GM21528 (cell line): Measurements from ENCODE around the gene LZTS2.
A peak's percentile ranks its signal among the peaks of the same experiment; 100 is the strongest.

Experiments
- ATAC-seq: cut with Tn5 transposase; IDR thresholded peaks from one replicate; pipeline ENCODE4 v1.9.1; 2021; ENCODE audit warnings: mild to moderate bottlenecking, moderate library complexity; ENCODE audit not compliant: unreplicated experiment, low FRiP score

Gene LZTS2

DNA sequence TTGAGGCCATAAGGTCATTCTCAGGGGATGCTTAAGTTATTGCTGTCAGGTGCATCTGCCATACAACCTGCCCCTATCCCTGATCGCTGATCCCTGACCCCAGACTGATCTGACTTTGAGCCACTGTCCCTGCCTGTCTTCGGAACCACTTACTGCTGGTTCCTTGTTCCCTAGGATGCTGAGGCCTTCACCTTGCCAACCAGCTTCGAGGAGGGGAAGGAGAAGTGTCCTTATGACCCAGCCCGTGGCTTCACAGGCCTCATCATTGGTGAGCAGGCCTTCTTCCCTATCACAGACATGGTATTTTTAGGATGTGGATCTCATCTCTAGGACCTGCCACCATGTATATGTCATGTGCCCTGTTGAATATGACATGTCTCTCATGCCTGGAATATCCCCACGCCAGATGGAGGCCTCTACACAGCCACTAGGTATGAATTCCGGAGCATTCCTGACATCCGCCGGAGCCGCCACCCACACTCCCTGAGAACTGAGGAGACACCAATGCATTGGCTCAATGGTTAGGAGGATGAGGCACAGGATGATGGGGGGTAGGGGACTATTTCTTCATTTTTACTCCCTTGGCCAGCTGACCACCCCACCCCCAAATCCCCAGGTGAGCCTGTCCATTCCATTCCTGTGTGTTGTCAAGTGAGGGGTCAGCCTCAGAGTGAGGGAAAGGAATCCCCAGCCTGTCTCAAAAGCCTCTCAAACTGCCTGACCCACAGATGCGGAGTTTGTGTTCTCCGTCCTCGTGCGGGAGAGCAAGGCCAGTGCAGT is 21.3 kb upstream of the LZTS2 start:
- ATAC-seq, result no peak

DNA sequence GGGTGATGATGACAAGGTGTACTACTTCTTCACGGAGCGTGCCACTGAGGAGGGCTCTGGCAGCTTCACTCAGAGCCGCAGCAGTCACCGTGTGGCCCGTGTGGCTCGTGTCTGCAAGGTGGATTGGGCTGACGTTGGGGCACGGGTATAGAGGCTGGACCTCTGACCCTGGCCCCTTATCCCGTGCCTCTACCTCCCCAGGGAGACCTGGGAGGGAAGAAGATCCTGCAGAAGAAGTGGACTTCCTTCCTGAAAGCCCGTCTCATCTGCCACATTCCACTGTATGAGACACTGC is 20.8 kb upstream of the LZTS2 start:
- no peak for ATAC-seq

DNA sequence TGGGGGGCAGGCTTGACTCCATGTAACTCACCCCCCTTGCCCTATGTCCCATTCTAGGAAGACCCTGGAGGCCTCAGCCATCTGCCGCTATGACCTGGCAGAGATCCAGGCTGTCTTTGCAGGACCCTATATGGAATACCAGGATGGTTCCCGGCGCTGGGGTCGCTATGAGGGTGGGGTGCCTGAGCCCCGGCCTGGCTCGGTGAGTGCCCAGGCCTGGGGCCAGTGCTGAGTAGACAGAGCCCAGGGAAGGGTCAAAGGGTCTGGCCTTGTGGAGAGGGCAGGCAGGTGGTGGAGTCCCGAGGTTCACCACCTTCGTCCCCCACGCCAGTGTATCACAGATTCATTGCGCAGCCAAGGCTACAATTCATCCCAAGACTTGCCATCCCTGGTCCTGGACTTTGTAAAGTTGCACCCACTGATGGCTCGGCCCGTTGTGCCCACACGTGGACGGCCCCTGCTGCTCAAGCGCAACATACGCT is 19.8 kb upstream of the LZTS2 start:
- ATAC-seq, result no peak

DNA sequence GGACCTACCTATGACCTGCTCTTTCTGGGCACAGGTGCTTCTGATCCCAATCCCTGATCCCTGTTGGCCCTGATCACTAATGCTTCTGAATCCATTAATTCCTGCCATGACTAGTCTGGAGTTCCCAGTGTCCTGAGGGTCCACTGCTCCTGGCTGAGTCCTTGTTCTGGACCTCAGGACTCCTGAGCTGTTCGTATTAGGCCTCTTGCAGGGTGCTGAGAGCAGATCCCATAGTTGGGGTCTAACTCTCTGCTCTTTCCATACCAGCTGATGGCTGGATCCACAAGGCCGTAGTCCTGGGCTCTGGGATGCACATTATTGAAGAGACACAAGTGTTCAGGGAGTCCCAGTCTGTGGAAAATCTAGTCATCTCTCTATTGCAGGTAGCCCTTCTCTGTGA is 19.3 kb upstream of the LZTS2 start:
- ATAC-seq, result no peak

DNA sequence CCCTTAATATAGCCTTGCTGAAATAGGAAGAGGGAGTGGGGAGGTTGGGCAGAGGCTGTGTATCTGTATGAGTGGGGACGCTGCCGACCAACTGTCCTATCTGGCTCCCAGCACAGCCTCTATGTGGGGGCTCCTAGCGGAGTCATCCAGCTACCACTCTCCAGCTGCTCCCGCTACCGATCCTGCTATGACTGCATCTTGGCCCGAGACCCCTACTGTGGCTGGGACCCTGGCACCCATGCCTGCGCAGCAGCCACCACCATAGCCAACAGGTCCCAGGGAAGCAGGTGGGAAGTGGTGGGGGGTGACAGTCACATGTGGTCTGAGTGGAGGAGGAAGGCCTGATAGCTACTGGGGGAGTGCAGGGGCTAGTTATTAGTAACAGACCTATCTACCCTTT is 18.9 kb upstream of the LZTS2 start:
- no peak for ATAC-seq

DNA sequence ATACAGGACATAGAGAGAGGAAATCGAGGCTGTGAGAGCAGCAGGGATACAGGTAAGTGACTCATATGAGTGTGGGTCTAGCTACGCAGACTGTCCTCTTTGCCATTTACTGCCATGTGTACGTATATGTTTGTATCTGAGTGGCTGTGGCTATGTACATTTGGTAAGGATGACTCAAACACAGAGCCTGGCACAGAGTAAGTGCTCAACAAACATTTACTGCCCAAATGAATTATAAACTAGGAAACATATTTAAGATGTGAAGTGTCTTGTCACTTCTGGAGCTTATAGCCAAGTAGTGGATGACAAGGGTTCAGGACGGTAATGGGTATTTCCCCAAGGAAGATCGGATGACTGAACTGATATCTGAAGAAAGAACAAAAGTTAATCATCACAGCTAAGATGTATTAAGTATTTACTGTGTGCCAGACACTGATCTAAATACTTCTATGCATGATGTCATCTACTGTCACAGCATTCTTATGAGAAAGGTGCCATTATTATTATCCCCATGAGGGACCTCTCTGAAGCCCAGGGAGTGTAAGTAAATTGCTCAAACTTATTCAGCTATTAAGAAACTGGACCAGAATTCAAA is 18.3 kb upstream of the LZTS2 start:
- no peak for ATAC-seq

DNA sequence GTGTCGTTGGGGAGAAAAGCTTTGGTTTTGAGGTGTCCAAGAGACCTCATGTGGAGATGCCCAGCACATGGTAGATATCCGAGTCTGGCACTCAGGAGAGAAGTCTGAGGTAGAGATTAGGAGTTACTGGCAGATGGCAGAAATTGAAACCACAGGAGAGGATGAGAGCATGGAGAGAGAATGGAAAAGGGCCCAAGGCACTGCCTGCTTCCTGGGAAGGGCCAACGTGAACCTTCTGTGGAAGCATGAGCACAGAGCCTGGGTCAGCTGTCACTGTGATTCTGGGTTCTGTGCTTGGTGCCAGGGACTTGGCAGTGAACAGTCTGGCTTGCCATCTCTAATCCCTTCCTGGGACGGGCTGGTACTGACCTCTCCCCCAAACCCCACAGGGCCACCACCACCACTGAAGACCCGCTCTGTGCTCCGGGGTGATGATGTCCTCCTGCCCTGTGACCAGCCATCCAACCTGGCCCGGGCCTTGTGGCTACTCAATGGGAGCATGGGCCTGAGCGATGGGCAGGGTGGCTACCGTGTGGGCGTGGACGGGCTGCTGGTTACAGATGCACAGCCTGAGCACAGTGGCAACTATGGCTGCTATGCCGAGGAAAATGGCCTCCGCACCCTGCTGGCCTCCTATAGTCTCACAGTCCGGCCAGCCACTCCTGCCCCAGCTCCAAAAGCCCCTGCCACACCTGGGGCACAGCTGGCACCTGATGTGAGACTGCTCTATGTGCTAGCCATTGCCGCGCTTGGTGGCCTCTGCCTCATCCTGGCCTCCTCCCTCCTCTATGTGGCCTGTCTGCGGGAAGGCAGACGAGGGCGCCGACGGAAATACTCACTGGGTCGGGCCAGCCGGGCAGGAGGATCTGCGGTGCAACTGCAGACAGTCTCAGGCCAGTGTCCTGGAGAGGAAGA is 16.4 kb upstream of the LZTS2 start:
- no peak for ATAC-seq

DNA sequence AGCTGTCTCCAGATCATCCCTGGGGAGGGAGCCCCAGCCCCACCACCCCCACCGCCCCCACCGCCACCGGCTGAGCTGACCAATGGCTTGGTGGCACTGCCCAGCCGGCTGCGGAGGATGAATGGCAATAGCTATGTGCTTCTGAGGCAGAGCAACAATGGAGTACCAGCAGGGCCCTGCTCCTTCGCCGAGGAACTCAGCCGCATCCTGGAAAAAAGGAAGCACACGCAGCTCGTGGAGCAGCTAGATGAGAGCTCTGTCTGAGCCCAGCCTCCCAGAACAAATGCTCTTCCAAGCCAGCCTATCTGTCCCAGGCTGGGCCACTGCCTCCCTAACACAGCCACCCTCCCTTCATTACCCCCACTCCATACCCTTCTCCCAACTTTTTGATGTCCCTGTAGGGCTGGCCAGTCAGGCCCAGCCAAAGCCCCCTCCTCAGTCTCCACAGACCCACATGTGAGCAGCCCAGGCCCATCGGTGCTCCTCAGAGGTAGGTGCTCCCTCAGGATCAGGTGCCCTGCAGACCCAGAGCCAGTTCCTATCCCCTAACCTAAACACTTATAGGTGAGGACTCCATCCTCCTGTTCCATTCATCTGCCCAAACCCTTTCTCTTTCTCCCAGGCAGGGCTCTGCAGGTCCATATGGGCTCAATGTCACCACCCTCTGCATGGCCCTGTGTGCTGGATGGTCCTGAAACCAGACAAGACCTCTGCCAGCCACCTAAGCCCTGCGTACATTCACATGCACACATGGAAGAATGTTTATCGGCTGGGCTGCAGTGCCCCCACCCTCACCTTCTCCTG is 15.5 kb upstream of the LZTS2 start:
- ATAC-seq, result no peak

DNA sequence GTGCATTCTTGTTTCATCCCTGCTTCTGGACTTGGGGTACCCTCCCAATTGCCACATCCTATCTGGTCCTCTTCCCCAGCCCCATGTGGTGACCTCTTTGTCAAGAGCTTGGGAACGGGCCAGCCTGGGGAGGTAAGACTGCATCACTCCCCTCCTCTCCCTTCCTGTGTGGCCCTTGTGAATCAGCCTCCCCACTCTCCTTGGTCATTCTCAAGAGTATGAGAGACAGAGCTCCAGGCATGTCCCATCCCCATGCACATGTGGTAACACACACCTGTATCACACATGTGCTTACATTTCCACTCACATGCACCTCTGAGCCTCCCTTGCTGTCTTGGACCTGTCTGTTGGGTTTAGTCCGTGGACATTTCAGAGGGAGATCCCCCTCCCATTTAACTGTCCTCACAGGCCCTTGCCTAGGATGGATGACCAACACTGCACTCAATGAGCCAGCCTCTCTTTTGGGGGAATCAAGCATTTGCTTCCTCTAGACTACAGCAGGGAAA is 14.9 kb upstream of the LZTS2 start:
- ATAC-seq, result no peak

DNA sequence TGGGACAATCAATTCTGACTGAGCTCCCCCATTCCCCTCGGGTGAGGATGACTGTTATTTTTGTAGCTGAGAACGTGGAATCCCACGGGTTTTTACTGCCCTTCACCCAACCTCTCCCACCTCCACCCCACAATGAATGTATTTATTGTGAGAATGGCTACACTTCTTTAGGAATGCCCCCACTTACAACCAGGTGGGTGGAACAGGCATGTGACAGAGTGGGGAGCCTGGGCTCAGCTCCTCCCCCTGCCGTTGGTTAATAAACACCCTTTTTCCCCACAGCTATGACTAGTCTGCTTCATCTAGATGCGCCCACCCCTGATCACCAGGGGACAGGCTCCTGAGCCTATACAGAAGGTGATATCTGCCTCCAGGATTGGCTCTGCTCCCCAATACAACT is 14.3 kb upstream of the LZTS2 start:
- ATAC-seq, result no peak

DNA sequence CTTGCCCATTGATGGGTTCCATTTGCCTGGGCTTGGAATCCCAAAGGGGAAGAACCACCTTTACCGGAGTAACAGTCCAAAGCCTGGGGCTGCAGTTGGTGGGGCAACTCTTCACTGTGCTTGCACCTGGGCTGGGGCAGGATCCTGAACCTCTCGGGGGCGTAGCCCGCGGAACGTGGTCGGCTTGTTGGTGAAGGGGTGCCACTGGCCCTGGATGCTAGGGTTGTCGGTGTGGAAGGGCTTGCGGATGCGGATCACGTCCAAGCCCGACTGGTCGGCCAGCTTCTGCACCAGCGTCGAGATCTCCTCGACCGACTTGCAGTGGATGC is 13.0 kb upstream of the LZTS2 start:
- ATAC-seq, result peak; percentile 7

DNA sequence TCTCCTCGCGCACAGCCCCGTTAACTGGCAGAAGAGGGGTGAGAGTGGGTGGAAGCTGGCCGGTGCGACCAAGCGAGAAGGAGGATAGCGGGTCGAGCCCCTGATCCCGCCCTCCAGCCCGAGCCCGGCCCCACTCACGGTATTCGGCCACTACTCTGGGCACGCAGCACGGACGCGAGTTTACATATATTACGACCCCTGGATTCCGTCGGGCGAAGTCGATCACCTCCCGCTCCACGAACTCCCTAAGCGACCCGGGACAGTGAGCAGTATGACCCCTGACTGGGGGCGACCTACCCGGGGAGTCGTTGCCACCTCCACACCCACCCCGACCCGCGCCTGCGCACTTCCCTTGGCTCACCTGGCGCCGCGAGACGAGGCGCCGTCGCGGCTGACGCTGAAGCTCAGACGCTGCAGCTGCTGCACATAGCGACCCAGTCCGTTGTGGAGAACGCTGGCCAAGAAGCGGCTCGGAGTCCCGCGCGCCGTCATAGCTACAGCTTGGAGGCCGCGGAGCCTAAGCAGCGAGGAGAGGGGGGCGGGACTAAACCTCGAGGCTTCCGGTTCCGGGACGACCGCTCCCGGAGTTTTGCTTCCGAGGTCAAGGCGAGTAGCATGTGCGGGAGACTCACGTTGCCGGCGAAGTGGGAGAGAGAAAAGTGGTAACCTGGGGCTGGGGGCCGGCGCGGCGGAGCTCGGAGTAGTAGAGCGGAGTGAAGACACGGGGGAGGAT is 12.5 kb upstream of the LZTS2 start, which contains the start of the genes MRPL43 and TWNK:
MRPL43 (minus strand) TSS at position 546 of the 733 bp plus-strand sequence; CDS start at position 492, 54 bp downstream.
TWNK (plus strand) TSS at position 592 of the 733 bp plus-strand sequence. CDS start 668 bp downstream, outside the sequence.
- ATAC-seq, result peak; percentile 85

DNA sequence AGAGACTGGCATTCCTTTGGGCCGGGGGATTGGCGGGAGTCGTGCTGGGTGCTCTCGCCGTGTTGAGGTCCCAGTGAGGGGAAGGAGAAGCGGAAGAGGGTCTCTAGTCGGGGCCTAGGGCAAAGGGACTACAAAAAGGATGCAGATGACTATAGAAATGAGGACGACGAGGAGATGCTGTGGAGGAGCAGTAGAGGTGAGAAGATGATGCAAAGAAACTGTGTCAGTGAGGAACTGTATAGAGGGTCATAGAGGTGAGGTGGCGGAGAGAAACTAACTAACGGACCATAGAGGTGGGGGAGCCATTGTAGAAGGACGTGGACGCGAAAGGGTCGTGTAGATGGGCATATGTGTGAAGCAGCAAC is 11.9 kb upstream of the LZTS2 start:
- ATAC-seq, result no peak

DNA sequence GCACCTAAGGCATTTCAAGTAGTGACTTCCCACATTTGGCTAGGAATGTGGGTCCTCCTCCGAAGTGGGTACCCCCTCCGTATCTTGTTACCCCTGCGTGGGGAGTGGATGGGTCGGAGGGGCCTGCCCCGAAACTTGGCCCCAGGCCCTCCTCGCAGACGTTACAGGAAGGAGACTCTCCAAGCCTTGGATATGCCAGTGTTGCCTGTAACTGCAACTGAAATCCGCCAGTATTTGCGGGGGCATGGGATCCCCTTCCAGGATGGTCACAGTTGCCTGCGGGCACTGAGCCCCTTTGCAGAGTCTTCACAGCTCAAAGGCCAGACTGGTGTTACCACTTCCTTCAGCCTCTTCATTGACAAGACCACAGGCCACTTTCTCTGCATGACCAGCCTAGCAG is 11.4 kb upstream of the LZTS2 start:
- ATAC-seq, result no peak

DNA sequence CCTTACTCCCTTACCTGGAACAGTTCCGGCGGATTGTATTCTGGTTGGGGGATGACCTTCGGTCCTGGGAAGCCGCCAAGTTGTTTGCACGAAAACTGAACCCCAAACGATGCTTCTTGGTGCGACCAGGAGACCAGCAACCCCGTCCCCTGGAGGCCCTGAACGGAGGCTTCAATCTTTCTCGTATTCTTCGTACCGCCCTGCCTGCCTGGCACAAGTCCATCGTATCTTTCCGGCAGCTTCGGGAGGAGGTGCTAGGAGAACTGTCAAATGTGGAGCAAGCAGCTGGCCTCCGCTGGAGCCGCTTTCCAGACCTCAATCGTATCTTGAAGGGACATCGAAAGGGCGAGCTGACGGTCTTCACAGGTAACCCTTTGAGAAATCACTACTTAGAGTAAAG is 10.5 kb upstream of the LZTS2 start:
- ATAC-seq, result no peak

DNA sequence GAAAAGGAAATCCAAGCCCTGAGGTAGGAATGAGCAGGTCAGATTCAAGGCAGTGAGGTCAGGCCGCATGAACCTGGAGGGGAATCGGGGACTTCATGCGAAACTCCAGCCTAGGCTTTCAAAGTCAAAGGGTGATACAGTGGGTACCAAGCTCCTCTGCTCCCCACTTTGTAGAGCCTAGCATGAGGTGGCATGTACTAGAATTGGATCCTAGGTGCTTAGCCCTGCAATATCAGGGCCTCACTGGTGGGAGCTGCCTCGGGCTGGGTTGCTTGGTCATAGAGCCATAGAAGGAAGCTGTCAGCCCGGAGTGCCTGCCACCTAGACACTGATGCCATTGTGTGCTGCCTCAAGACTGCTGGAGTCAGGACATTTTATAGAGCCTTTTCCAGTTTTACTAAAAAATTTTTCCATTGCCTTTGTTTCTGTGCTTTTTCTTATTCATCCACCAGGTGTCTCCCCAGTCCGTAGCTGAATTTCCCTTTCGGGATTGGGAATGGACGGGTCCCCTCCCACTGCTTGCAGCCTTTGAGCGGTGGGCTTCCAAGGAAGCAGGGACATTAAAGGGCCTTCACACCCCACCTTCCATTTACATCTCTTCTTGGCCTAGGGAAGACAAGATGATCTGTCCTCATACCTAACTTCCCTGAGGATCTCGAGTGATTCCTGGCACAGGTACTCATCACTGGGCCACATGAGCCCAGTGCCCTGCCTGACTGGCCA is 5.5 kb upstream of the LZTS2 start:
- ATAC-seq, result no peak

DNA sequence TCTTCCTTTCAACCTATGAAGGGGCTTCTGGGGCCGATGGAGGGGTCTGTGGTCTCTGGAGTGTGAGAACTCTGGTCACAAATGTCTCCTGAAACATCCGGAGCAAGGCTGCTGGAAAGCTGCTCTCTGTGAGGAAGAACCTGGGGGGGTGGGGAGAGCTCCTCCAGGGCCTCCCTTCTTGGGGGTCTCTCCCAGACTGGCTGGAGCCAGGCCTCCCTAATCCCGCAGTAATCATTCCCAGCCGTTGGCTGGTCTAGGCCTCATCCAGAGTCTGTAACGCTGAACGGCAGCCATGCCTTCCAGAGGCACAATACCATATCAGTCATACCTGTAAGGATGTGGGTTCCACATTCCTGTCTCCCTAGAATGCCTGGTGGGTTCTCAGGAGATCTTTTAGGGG is 4.4 kb upstream of the LZTS2 start:
- no peak for ATAC-seq

DNA sequence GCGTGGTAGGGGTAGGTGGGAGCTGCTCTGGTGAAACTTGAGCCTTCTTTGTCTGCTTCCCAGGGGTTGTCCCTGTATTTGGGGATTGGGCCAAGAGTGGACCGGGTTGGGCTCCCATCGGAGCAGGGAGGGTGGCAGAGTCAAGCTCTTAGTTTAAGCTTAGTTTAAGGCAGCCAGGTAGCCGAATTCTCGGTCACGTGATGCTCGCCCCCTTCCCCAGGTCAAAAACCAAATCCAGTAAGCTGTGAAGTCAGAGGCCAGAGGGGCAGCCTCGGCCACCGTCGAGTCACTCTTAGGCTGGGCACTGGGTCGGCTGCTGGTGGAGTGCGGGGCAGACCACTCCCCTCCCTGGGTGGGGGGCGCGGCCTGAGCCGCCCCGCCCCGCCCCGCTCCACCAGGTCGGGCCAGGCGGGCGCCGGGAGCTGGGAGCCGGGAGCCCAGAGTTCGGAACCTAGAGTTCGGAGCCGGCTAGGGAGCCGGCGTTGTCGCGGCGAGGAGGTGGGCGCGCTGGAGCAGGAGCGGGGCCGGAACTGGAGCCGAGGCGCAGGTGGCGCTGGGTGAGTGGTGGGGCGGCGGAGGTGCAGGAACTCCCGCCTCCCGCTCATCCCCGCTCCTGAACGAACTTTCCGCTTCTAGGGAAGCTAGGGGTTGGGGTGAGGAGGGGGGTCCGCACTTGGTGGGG is 2.8 kb upstream of the LZTS2 start:
- ATAC-seq, result no peak
